ENCODE measurements around the gene MRPL53.

The MRPL53 gene

DNA sequence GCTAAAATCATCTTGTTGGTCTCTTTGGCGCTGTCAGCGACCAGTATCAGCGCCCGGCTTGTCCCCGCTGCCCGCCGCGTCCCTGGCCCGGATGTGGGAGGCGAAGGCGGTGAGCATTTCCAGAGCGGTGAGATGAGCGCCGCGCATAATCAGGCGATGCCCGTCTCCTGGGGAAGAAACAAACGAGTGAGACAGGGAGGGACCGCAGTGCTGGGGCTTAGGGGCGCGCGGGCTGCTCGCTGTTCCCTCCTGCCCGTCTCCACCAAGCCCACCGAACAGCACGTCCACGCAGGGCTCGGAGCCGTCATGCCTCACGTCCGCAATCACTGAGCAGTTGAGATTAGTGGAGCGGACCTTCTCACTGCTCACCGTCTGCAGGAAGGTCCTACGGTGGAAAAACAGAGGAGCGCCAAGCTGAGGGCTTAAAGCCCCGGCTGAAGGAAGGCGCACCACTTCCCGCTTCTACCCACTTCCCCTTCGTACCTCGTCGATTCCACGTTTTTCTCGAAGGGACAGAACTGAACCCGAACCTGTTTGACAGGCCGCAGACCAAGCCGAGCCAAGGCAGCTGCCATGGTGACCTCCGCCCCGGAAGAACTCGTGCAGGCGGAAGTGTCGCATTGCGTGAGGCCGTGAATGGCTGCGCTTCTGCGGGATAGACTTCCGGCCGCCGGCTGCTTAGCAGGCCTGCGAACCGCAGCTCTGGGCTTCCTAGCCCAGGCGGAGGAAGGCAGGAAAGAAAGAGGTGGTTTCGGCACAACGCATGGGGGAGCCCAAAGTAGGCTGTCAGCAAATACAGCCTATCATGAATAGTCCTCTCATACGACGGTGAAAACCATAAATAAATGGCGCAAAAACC lies at the start of gene MRPL53:
Gene MRPL53, minus strand, starts transcription at position 595 of the 859 bp plus-strand sequence. Its CDS starts 20 bp downstream, at position 575.
- DNase-seq: peak; percentile 98

DNA sequence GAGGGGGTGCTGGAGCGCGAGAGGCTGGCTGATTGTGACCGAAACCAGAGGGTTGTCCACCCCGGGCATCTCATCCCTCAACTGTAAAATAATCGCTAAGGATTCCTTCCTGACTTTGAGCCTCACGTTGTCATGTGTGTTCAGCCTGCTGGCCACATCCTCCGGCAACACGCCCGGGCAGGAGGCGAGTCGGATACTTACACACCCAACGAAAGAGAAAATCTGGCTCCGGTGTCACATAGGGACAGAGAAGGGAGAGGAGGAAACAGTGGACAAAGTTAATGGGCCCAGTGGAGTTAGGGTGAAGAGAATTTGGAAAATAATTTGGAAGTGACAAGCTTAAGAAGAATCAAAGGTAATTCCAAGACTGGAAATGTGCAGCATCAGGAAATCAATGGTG lies 44.2 kb upstream of the MRPL53 start:
- no peak for DNase-seq

DNA sequence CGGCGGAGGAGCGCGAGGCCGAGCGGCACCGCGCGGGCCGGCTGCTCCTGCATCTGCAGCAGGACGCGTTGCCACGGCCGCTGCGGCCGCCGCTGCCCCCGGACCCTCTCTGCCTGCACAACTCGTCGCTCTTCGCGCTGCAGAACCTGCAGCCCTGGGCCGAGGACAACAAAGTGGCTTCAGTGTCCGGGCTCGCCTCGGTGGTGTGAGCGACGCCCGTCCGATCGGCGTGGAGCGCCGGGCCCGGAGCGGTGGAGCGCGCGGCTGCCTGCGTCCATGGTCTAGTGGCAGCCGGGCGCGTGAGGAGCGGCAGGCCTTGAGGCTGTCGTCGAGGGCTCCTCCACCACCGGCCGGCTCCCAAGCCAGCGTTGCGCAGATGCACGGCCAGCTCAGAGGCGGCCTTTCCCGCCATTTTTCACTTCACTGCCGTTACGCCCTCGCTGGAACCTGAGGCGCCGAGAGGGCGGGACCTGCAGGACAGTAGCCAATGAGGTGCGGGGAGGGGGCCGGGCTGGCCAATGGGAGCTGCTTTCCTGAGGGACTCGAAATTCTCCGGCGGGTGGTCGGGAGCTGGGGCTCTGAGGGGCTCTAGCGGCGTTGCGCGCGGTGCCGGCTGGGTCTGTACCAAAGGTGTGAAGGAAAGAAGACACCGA lies 43.6 kb upstream of the MRPL53 start:
- peak; percentile 73 for DNase-seq

DNA sequence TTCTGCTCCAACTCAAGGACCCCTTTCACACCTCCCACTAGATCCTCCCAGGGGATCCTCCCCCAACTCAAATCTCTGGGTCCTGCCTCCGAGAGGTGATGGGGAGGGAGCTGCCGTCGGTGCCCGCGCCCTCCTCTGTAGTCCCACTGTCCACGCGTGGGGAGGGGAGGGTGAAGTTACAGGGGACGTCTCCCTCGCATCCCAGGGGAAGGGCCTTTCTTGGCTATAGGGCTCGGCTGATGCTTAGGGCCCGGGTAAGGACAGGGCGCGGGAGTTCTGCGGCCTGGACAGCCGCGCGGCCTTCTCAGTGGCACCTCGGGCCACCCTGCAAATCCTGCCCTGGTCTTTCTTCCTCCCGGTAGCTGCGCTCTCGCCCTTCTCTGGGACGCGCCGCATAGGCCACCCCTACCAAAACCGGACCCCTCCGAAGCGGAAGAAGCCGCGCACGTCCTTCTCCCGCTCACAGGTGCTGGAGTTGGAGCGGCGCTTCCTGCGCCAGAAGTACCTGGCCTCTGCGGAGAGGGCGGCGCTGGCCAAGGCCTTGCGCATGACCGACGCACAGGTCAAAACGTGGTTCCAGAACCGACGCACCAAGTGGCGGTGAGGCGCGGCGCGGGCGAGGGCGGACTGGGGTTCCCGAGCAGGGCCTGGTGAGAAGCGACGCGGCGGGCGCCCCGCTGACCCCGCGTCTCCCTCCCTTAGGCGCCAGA lies 42.9 kb upstream of the MRPL53 start:
- no peak for DNase-seq

DNA sequence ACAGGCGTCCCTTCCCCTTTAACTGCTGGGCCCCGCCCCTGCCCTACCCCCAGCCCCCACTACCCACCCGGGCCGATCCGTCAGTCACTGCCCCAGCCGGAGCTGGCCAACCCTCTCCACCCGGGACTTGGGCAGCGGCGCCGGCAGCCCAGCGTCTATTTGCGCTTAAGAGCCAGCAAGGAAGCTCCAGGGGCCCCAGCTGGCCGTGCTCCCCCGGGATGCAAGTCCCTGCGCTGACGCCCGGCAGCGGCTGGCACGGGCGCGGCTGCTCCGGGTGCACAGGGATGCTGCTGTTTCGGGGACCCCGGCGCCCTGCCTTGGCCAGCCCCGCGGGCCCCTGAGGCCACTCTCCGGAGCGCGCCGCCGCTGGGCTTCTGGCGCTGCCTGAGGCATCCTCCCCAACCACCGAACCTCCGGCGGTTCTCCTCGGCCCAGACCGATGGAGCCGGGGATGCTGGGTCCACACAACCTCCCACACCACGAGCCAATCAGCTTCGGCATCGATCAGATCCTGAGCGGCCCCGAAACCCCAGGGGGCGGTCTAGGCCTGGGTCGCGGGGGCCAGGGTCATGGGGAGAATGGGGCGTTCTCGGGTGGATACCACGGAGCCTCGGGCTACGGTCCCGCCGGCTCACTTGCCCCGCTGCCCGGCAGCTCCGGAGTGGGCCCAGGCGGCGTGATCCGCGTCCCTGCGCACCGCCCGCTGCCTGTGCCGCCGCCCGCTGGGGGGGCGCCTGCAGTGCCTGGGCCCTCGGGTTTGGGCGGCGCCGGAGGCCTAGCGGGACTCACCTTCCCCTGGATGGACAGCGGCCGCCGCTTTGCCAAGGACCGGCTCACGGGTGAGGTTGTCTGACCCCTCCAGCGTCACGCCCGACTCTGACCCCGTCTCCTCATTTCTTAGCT lies 42.1 kb upstream of the MRPL53 start, which contains the start of gene TLX2:
Gene TLX2, plus strand, starts transcription at position 83 of the 903 bp plus-strand sequence. Its CDS starts 357 bp downstream, at position 440.
- DNase-seq: no peak

DNA sequence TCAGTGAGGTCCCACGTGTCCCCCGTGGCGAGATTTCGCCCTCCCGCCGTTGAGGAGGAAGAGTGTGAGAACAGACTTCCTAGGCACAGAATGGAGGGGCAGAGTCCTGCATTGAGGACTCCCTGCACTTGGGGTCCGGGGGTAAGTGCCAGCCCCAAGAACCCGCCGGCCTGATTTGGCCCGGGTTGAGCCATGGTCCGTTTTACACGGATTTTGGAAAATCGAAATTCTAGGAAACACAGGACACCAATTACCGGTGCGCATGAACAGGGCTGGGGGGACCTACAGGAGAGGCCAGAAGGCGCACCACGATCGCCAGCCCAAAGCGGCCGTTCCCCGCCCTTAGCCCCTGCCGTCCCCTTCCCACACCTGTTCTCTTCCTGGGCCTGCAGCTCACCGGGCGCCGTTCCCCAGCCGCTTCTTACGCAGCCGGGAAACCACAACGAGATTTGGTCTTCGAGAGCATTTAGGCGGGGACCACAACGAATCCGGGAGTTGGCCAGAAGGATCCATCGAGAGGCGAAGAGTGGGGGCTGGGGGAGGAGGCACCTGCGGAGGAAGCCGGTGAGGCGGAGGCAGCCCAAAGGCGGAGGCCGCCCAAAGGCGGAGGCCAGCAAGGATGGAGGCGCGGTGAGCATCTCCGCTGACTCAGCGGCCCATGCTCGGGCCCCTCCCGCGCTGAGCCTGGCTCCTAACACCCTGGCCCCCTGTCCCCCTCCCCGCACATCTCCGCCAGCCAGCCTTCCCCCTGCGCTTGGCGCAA lies 41.3 kb upstream of the MRPL53 start:
- no peak for DNase-seq

DNA sequence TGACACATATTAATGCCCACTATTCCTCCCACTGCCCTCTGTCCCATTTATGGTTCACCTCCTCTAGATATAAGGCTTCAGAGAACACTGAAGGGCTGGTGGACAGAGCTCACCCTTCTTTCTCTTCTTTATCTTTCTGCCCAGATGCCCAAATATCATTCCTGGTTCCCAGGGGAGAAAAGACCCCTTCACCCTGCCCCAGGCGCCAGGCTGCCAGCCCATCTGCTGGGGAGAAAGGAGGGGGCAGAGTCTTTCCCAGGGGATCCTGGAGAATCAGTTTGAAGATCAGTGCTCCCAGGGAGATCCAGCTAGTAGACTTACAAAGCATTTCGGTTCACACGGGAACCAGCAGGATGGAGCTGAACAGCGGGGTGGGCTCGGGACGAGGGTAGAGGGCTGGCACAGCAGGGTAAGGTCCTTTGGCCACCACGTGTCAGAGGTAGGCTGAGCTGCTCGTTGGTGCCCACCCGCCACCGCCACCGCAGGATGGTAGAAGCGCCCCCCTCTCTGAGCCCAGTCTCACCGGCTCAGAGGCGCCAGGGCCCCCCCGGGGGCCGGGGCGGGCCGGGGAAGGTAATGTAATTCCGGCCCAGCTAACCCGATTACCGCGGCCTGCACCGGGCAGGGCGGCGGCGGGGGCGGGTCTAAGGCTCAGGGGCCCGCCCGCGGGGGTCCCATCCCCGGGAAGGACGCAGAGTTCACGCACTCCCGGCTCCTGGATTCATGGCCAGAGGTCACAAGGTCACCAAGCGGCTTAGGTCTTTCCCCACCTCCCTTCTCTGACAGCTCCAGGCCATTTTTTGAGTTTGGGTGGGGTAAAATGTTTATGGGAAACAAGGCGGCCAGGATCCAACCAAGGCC lies 40.5 kb upstream of the MRPL53 start:
- no peak for DNase-seq

DNA sequence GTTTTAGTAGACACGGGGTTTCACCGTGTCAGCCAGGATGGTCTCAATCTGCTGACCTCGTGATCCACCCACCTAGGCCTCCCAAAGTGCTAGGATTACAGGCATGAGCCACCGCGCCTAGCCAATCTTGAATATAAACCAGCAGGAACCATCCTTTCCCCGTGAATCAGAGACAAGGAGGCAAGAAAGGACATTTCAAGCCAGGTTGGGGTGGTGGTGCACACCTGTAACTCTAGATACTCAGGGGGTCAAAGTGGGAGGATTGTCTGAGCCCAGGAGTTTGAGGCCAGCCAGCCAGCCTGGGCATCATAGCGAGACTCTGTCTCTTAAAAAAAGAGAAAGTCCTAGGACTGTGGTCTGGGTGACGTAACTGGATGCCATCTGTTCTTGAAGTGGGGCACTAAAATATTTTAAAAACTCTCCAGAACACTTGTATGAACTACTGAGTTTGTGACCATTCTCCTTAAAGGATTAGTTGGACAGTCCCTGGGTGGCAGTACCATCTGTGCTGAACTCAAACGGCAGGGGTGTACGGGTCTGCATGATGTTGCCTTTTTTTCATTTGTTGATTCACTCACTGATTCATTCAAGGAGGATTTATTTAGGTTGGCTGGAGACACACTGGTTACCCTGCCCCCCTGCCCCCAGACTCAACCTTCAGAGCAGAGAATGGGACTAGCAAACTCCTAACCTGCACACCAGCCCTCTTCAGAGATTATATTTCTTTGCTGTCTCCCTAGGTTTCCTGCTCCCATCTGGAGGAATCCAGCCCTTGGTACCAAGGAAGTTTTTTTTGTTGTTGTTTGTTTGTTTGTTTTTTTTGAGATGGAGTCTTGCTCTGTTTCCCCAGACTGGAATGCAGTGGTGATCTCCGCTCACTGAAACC lies 38.9 kb upstream of the MRPL53 start:
- DNase-seq: no peak

DNA sequence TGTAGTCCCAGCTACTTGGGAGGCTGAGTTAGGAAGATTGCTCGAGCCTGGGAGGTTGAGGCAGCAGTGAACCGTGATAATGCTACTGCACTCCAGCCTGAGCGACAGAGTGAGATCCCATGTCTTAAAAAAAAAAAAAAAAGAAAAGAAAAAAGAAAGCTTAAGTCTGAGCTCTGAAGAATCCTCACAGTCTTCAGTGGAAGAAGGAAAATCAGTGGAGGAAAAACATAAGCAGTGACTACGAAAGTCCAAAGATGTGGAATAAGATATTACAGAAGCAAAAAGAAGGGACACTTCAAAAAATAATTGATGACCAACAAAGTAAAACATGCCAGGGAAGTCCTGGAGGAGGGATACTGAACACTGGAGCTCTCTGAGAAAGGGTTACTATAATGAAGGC lies 37.8 kb upstream of the MRPL53 start:
- DNase-seq: no peak

DNA sequence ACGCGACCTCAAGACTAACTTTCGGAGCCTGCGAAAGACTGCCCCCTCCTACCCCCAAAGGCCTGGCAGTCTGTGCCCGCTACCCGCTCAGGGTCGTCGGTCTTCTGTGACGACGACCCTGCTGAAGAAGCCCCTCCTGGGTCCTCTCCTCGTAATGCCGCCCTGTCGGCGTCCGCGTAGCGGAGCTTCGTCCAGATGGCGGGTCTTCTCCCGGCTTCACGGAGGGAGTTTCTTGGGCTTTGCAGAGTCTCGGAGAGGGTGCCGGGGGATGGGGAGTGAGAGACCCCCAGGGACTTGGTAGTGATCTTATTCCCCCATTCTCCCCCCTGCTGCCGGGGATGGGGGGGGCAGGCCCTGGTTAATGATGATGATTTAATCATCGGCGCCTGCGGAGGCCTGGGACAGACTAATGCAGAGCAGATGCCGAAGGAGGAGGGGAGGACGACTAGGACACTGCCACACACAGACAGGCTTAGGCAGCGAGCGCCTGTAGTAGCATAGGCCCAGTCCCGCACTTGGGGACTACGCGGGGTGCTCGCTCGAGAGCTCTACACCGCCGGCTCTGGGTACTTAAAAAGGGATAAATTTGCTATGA lies 35.5 kb upstream of the MRPL53 start:
- DNase-seq: no peak

DNA sequence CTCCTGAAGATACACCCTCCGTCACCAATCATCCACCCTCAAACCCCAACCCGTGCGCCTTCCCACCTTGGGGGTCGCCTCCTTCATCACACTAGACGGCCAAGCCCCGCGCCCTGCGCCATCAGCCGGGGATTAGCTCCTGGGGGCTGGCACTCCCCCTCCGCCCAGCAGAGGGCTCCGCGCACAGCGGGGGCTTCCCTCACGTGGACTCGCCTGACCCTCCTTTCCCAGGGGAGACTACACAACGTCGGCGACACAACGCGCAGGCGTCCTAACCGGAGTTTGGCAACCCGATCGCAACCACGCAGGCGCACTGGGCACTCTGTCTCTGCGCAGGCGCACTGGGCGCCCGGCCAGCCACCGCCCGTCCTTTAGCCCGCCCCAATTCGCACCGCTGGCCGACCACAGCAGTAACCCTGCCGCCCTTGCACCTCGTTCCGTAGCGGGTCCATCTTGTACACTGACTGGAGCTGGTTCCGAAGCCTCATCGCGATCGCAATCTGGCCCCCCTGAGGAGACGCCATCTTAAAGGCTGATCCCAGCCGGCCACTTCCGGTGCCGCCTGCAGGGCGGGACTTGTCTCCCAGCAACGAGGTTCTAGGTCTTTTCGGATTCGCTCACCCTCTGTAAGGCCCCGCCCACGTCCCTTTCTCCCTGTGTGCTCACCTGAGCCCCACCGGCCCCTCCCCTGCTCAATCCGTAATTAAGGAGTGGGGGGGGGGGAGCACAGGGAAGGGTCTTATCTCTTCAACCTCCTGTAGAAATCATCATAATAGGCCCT lies 34.9 kb upstream of the MRPL53 start, which contains the start of gene PCGF1:
Gene PCGF1, minus strand, starts transcription at position 551 of the 781 bp plus-strand sequence. Its CDS starts 27 bp downstream, at position 524.
- DNase-seq: peak; percentile 99

DNA sequence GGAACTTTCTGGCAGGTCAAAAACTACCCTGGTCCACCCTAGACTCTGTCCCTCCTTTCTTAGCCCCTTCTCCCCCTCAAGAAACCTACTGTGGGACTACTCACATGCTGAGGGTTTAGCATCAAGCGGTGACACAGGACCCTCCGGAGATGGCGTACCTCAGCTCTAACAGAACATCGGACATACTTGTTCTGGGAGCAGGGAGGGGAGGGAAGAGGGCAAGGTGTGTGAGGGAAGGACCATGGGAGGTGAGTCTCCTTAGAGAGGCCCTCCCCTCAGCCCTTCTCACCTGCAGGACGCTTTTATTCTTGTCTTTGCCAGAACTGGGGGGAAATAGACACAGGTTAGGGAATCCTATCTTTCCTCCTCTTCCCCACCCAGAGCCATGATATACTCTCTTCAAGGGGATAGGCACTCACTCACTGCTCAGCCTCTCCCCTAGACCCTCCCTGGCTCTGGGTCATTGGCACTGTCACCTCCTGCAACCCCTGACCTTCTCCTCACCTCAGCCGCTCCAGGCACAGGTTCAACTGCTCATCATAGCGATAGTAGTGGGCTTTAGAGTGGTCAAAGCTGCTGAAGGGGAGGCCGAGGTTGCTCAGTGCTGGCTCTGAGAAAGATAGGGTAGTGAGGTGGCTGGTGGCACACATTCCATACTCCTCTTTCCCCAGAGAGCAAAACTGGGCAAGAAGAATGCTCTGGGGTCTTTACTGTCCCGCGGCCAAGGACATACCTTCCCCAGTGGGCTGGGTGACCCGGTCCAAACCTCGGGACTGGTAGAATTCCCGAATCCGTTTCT lies 33.2 kb upstream of the MRPL53 start:
- no peak for DNase-seq

DNA sequence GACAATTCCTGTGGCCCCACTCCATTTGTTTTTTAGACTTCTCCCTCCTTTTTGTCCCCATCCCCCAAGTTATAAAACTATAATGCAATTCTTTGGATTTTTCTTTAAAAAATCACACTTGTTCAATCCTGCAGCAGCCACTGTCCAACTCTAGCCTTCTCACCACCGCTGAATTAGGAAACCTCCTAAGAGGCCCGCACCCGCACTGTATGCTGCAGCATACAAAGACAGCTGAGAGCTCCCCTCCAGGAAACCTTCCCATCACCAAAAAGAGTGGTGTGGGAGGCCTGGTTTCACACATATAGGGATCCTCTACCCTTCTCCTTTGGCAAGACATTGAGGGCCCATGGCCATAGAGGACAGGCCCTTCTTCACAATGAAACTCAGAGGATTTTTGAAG lies 32.1 kb upstream of the MRPL53 start:
- DNase-seq: no peak

DNA sequence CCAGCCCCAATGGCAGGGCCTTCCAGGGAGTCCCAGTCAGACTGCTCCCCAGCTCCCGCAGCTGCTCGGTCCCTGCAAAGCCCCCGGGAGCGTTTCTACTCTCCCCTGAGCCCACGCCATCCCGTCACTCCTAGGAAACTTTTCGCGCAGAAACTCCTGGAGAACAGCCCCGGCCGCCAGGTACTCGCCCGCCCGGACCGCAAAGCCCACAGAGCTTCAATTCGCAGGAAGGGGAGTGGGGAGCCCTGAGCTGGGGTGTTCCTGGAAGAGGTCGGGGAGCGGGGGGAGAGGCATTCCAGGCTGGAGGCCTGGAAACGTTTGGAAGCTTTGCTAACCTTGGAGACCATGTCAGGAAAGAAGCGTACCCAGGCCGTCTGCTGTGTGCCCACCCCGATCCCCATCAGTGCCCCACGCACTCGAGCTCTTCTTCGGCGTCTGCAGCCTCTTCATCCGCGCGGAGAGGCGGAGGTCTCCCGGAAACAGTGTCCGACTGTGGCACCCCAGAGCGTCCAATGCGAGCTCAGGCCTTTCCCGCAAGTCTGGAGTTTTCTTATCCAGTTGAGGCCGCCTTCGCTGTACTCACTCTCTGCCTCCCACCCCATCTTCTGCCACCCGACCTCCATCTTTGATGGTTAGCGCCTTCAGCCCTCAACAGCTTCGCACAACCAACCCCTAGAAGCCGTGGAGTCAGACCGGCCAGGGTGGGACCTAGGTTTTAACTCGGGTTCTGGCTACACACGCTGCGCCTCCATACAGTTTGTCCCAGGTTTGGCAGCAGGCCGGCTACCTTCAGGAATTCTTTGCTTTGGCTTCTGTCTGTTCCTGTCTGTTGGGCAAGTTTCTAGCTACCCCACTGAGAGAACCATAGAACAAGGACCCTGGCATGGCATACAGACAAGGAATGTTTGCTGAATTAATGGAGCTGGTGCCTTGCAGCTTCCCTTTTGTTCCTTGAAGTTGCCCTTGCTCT lies 31.3 kb upstream of the MRPL53 start:
- DNase-seq: no peak

DNA sequence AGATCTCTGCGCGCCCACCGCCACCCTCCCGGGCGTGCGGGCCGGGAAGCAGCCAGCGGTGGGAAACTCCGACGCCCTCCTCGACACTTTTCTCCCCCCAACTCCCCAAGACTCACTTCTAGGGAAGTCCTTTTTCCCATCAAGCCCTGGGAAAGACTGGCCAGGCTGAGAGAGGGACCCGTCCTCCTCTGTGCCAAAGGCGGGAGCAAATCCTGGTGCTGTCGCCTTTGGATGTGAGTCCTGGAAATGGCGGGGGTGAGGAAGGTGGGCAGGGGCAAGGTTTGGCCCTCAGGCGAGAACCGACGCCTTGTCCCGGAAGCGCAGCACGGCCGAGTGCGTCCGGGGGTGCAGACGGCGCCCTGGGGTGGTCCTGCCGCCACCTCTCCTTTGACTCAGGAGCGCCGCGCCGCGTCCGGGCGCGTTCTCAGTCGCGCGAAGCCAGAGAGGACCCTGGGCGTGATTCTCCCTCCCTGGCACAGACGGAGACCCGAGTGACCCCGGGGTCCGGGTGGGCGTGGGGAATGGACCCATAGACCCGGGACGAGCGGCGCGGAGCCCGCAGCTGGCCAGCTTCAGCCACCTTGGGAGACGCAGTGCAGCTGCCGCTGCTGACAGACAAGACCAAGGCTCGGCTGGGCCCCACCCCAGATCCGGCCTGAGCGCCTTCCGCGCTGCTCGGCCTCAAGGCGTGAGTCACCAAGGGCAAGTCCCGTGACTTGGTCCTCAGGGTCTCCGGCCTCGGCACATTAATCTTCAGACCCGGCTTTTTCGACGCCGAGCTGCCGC lies 30.4 kb upstream of the MRPL53 start:
- DNase-seq: peak; percentile 23

Measured in activated CD4-positive, alpha-beta T cell treated with anti-CD3 and anti-CD28 coated beads, Interleukin-2, amount 50 U/mL, for 1 hour (primary cell).